ENCODE measurements around the gene ITFG1.

GRCh38 chr16:47506800-47507199 lies 45.9 kb upstream of the ITFG1 start:
- TF ChIP-seq EP300 (IDR thresholded peaks at IDR 0.05) = no peak
- TF ChIP-seq CTCF (IDR thresholded peaks at IDR 0.05) = no peak

Data from gastroesophageal sphincter (tissue), 3 donors.